Stimulated activated CD4-positive, alpha-beta T cell treated with anti-CD3 and anti-CD28 coated beads, Interleukin-15, amount 100 ng/mL, for 24 hours (primary cell): ENCODE results near the gene FADS1.

Experiments
- DNase-seq: peaks from one replicate; pipeline ENCODE4 v3.0.0-alpha.2; 2020

The FADS1 gene

GRCh38 chr11:61816736-61817455 lies at the start of gene FADS1:
FADS1 (minus strand) TSS chr11:61817003; CDS start chr11:61816929, 74 bp downstream.
- peak; percentile 88 for DNase-seq

DNA sequence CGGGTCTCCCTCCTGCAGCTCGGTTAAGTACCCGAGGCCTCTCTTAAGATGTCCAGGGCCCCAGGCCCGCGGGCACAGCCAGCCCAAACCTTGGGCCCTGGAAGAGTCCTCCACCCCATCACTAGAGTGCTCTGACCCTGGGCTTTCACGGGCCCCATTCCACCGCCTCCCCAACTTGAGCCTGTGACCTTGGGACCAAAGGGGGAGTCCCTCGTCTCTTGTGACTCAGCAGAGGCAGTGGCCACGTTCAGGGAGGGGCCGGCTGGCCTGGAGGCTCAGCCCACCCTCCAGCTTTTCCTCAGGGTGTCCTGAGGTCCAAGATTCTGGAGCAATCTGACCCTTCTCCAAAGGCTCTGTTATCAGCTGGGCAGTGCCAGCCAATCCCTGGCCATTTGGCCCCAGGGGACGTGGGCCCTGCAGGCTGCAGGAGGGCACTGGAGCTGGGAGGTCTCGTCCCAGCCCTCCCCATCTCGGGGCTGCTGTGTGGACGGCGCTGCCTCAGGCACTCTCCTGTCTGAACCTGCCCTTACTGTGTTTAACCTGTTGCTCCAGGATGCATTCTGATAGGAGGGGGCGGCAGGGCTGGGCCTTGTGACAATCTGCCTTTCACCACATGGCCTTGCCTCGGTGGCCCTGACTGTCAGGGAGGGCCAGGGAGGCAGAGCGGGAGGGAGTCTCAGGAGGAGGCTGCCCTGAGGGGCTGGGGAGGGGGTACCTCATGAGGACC lies 49.6 kb upstream of the FADS1 start:
- DNase-seq, result no peak

DNA sequence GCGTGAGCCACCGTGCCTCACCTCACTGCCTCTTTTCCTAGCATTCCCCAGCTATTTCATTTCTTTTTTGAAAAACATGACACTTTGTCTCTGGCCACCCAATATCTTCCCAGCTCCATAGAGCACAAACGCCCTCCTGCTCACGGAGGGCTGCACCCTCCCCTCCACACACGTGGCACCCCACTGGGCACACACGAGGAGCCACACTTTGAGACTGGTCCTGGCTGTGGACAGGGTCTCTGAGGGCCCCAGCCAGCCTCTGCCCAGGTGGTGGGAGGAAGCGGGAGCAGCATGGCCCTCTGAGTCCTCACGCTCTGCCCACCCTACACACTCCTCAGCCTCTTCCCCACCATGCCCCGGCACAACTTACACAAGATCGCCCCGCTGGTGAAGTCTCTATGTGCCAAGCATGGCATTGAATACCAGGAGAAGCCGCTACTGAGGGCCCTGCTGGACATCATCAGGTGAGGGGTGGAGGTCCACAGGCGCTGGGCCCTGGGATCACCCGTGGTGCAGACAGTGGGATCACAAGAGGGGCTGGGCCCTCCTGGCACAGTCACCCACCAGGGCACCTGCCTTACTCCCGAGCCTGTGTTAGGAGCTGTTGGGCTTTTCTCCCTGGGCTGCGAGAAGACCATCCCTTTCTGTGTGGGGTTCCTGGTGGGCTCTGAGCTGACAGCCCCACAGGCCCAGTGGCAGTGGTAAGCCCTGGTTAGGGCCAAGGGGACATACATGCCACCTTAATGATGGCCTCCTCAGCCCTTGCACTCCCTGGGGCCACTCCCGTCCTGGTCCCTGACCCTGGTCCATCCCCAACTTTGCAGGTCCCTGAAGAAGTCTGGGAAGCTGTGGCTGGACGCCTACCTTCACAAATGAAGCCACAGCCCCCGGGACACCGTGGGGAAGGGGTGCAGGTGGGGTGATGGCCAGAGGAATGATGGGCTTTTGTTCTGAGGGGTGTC lies 48.3 kb upstream of the FADS1 start:
- DNase-seq, result no peak

DNA sequence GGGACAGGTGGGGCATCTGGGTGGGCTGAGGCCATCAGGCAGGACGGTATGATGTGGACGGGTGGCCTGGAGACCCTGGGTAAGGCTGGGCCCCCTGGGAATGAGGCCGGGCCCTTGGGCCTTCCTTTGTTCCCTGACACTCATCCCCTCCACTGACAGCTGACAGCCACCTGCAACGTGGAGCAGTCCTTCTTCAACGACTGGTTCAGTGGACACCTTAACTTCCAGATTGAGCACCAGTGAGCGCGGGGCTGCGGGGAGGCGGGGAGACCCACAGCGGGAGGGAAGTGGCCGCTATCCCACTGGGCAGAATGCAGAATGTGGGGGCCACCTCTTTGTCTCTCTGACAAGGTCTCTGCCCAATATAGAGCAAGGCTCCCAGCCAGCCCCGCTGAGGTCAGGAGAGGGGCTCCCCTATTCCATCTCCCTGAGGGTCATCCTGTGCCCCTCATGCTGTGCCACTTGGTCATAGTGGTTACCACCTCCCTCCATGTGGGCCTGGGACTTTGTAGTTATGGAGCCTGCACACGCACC lies 46.8 kb upstream of the FADS1 start:
- no peak for DNase-seq

DNA sequence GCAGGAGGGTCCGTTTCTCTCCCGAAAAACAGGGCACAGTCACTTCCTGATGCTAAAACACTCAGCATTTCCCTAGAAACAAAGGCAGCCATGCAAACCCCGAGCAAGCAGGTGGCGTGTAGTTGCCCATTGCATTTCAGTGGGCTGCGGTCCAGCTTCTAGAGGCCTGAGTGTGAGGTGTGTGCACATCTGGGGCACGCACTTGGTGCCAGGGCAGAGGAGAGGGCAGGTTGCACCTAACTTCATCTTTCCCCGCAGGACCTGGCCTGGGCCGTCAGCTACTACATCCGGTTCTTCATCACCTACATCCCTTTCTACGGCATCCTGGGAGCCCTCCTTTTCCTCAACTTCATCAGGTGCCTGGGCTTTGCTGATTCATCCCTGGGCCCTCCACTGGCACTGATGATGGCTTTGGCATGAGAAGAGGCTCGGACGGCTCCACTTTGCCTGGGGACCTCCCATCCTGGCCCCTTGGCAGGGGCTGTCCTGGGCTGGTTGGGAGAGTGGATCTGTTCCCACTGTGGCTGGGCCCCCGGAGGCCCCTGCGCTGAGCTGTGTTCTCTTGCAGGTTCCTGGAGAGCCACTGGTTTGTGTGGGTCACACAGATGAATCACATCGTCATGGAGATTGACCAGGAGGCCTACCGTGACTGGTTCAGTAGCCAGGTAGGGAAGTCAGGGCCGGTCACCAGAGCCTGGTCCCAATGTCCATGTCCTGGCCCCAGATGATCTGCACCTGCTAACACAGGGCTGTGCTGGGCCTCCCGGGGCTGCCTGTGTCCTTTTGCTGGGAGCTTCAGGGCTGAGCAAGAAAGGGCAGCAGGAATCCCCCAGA lies 46.1 kb upstream of the FADS1 start:
- no peak for DNase-seq

- no peak for DNase-seq
These were observed 44.8 kb upstream of the FADS1 start for GRCh38 chr11:61861634-61862033.

DNA sequence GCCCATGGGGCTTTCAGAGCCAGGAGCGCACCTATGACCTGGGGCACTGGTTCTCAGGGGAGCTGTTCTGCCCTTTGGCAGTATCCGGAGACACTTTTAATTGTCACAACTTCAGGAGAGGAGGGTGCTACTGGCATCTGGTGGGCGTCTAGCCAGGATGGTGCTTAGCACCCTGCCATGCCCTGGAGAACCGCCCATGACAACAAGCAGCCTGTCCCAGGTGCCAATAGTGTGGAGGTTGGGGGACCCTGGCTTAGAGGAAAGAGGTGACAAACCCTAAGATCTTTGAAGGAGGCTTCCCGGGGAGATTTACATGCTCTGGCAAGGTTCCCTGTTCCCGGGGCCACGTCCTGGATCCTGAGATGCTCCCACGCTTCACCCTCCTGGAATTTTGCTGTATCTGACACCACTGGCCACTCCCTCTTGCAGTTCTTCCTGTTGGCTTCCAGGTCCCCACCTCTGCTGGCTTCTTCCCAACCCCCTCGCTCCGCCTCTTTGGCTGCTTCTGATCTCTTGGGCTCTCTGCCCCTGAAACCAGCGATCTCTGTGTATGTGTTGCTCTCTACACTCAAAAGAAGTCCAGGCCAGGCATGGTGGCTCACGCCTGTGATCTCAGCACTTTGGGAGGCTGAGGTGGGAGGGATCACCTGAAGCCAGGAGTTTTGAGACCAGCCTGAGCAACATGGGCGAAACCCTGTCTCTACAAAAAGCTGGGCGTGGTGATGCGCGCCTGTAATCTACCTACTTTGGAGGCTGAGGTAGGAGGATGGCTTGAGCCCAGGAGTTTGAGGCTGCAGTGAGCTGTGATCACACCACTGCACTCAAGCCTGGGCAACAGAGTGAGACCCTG lies 43.5 kb upstream of the FADS1 start:
- no peak for DNase-seq

- DNase-seq, result no peak
These were observed 39.3 kb upstream of the FADS1 start for GRCh38 chr11:61855939-61856680.

DNA sequence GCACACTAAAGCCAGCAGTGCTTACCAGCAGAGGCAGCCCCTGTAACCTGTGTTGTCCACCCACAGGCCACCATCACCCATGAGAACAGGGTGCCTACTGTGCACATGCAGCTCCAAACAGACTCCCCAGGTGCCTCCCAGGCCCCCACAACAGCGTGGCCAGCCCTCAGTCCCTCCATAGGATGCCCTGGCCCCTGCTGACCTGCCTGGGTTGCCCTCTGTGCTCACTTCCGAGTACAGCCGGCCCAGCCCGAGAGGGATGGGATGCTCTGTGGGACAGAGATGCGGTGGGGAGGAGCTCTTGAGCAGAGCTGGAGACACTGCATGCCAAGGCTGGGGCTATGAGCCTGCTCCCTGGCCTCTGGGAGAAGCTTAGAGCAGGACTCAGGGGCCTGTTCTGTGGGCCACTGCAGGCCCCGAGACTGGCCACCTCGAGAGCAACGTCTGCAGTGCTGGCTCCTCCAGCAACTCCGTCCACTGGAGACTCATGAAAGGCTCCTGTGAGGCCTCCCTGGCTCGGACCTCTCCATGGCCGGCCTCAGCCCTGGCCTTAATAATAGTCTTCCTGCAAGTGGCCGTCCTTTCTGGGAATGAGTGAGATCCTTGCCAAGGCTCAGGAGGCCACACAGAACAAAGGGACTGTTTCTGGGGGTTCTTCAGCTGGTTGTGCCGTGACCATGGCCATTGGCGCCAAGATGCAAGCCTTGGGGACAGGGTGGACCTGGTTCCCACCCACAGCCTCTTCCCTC lies 38.3 kb upstream of the FADS1 start:
- no peak for DNase-seq

- no peak for DNase-seq
These were observed 37.5 kb upstream of the FADS1 start for GRCh38 chr11:61854206-61854895.

- no peak for DNase-seq
These were observed 36.9 kb upstream of the FADS1 start for GRCh38 chr11:61853698-61854169.

DNA sequence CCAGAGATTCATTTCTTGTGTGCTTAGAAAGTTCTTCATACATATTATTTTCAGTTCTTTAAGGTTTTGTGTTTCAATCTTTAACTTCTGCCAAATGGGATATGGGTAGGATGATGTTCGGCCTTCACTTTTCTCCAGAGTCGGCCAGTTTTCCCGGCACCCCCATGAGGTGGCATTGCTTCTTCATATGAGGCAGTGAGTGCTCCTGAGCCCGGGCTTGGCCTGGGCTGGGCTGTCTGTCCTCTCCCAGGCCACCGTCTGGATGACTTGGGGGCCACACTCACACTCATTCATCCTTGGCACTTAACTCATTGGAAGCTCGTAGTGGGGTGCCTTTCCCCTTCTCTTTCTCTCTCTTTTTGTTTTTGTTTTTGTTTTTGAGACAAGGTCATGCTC lies 35.1 kb upstream of the FADS1 start:
- no peak for DNase-seq

DNA sequence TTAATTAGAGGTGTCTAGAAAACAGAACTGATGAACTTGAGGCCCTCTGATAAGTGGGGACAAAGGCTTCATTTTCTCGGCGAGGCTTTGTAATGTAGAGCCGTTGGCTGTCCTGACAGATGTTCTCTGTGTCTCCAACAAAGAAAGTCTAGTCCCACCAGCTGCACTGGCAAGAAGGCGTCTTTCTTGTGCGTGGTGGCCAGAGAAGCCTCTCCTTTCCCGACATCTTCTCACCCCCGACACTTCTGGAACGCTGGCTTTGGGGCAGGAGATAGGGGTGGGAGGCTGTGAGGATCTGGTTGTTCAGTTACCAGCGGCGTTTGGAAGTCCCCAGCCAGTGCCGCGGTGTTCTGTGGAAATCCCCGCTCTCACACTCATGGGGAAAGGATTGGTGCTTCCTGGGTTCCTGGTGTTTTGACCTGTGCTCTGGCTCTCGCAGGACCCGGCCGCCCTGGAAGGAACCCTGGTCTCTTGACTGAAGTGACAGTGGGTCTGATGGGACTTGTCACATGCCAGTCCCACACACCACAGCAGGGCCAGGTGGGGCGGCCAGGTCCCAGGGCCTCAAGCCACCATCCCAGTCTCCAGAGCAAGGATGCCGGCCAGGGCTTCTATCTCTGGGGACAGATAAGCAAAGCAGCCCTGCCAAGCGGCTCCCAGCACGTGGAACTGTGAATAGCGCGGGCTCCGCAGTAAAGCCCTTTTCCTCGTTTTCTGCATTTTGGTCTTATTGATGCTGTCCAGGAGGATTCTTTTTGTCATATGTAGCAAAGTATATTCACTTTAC lies 34.5 kb upstream of the FADS1 start:
- DNase-seq, result no peak

DNA sequence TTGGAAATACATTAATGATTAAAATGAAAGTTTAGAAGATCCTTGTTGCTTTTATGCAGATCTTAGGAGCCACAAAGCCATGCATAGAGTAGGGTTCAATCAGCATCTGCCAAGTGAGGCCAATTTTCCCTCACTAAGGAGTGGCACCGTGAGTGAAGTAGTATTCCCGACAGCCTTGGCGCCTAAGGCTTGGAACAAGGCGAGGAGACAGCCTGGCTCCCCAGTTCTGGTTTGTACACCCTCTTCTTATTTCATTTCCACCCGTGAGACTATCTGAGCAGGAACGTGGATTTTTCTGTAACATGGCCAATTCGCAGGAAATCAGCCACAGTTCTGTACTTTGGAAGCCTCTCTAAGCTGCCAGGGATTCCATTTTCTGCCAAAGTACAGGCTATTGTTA lies 33.9 kb upstream of the FADS1 start:
- DNase-seq, result no peak

GRCh38 chr11:61848631-61849030 lies 31.8 kb upstream of the FADS1 start:
- DNase-seq, result no peak

DNA sequence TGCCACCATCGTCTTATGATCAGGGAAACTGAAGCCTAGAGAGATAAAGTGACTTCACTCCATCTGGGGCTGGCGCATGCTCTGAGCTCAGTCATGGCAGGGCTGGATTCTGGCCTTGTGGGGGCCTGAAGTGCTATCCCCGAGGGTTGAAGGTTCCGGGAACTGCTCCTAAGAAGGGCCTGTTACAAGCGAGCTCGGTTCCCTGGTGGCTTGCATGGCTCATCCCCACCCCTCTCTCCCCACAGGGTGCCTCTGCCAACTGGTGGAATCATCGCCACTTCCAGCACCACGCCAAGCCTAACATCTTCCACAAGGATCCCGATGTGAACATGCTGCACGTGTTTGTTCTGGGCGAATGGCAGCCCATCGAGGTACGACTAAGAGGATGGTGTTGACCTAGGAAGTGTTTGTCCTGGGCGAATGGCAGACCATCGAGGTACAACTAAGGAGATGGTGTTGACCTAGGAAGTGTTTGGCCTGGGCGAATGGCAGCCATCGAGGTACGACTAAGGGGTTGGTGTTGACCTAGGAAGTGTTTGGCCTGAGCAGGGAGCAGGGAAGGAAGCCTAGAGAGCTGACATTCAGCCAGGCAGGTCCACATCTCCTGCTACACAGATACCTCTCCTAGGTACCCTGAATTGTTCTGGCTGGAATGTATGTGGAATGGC lies 31.2 kb upstream of the FADS1 start:
- no peak for DNase-seq

DNA sequence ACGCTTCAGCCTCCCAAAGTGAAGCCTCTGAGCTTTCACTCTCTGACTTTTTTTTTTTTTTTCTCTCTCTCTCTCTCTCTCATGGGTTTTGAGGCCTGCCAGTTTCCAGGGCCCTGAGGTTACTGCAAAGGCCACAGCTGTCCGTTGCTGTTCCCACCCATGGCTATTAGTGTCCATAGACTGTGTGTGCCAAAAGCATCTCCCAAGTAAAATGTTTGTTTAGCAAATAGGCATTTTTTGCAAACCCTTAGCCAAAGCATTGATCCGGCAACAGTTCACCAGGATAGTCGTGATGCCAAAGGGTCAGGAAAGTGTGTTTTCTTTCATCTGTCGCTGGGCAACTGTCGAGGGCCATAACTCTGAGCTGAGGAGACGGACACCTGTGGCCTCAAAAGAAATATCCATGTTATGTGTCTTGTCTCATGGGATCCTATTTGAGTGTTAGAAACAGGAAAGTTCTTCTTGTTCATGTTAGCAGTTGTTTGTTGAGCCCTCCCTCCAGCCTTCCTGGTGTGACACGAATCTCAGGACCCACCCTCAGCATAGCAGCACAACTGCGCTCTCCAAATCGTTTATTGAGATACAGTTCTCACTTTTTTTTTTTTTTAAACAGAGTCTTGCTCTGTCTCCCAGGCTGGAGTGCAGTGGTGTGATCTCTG lies 29.7 kb upstream of the FADS1 start:
- DNase-seq, result no peak
